NCI-H1436 (cell line): ENCODE measurements around the gene BLOC1S4.
"Not testable (repeated sequence)": the region's sequence is repeated elsewhere in the genome, so short reads cannot be mapped to it uniquely, and the experiment has no call there.

Experiments used
- DNase-seq: peaks from one replicate; lab custom pipeline; 2025; lab: John Stamatoyannopoulos, UW

Gene BLOC1S4

GRCh38 chr4:6718932-6719610 lies 3.1 kb downstream of the BLOC1S4 start:
- no peak for DNase-seq

GRCh38 chr4:6719611-6720179 lies 3.7 kb downstream of the BLOC1S4 start:
- DNase-seq, result no peak

- peak; percentile 61 for DNase-seq
Observed at GRCh38 chr4:6720202-6720699, 4.3 kb downstream of the BLOC1S4 start.

- DNase-seq, result no peak
Observed at GRCh38 chr4:6721121-6721520, 5.1 kb downstream of the BLOC1S4 start.

- DNase-seq, result no peak
Observed at GRCh38 chr4:6722891-6723290, 6.9 kb downstream of the BLOC1S4 start.

- DNase-seq, result no peak
Observed at GRCh38 chr4:6723851-6724250, 7.9 kb downstream of the BLOC1S4 start.

GRCh38 chr4:6724421-6725111 lies 8.6 kb downstream of the BLOC1S4 start:
- no peak for DNase-seq

GRCh38 chr4:6725427-6725961 lies 9.5 kb downstream of the BLOC1S4 start:
- DNase-seq, result not testable (repeated sequence)

- DNase-seq, result peak; percentile 16
Observed at GRCh38 chr4:6727081-6727942, 11.3 kb downstream of the BLOC1S4 start.

GRCh38 chr4:6727943-6728250 lies 11.9 kb downstream of the BLOC1S4 start:
- DNase-seq, result no peak

- DNase-seq, result no peak
Observed at GRCh38 chr4:6728320-6729029, 12.5 kb downstream of the BLOC1S4 start.

GRCh38 chr4:6730603-6731317 lies 14.8 kb downstream of the BLOC1S4 start:
- no peak for DNase-seq

GRCh38 chr4:6731318-6731675 lies 15.3 kb downstream of the BLOC1S4 start:
- no peak for DNase-seq

GRCh38 chr4:6731780-6732179 lies 15.8 kb downstream of the BLOC1S4 start:
- DNase-seq, result no peak

GRCh38 chr4:6732441-6733357 lies 16.7 kb downstream of the BLOC1S4 start:
- no peak for DNase-seq

GRCh38 chr4:6733358-6734164 lies 17.6 kb downstream of the BLOC1S4 start:
- no peak for DNase-seq

- no peak for DNase-seq
Observed at GRCh38 chr4:6734165-6734786, 18.3 kb downstream of the BLOC1S4 start.

GRCh38 chr4:6739920-6740319 lies 23.9 kb downstream of the BLOC1S4 start:
- DNase-seq, result no peak
